ENCODE data around the gene PALM3.

PALM3 gene

DNA sequence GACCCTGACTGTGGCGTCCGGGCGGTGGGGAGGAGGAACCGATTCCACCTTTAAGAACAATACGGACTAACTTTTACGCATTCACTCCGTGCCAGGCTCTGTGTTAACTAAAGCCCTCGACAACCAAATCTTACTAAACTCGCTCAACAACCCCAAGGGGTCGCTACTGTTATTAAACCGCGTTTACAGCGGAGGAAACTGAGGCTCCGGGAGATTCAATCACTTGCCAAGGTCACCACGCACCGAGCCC lies 27.5 kb upstream of the PALM3 start:
- no peak for DNase-seq (ENCODE audit: low read depth)

DNA sequence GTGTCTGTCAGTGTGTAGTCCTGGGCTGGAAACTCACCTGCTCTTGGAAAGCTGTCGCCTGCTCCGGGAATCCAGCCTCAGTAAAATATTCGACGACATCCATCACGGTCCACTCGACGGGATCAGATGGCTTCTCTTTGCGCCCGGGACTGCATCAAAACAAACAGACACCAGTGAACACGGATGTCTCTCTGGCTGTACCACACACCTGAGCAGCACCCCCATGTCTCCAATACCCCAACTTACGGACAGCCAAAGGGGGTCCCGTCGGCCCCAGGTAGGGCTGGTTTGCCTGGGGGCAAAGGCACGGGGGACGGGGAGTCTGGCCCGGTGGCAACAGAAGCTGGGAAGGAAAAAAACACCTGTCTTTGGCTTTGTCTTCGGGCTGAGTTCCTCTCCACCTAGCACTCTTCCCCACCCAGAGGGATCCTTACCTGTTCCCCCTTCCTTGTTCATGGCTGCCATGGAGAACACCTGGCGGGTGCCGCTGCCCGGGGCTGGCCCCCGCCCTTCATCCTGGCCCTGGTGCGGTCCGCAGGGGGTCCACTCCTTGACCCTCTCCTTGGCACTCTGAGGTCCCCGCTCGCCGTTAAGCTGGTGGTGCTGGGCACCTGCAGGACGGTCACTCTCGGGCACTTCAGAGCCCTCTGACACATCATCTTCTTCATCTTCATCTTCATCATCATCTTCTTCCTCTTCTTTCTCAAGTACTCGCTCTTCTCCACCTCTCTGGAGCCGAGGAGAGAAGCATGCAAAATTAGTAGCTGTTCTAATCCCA lies 26.9 kb upstream of the PALM3 start:
- no peak for DNase-seq (ENCODE audit: low read depth)

DNA sequence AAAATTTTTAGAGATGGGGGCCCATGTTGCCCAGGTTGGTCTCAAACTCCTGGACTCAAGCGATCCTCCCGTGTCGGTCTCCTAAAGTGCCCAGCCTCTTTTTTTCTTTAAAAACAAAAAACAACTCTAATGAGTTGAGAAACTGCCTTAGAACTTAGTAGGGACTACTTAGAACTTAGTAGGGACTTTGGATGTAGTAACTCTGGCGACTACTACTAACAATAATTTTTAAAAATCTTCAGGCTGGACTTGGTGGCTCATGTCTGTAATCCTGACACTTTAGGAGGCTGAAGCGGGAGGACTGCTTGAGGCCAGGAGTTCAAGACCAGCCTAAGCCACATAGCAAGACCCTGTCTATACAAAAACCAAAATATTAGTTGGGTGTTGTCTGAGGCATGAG lies 24.2 kb upstream of the PALM3 start:
- no peak for DNase-seq (ENCODE audit: low read depth)

DNA sequence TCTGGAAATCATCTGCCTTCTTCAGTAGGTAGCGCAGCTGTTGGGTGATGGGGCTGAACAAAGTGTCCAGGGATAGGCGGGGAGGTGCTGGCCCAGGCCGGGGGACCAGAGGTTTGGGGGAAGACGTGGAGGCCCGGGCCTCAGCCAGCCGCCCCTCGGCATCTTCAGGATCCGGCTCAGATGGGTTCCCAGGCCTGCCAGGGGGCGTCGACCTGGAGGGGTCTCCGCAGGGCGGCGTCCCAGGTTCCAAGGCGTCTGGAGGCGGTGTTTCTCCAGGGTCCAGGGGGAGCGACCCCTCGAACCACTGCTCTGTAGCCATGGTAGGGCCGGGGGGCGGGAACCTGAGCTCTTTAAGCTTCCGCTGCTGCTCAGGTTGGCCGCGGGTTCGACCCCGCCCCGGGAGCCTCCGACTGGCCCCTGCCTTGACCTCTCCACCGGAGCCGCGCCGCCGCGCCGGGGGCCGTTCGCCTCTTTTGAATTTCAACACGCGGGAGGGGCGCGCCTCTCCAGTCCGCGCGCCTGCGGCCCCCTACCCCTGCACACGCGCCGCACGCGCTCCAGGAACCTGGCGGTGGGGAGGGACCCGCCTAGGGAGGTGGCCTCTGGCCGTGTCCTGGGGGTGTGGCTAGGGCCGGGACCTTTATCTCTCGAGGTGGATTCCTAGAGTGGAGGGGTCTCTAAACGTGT lies 23.6 kb upstream of the PALM3 start, which contains the start of gene C19orf67:
Gene C19orf67 (minus strand): TSS at position 475 of the 687 bp plus-strand sequence. CDS start 156 bp downstream, at position 319.
- no peak for DNase-seq (ENCODE audit: low read depth)

DNA sequence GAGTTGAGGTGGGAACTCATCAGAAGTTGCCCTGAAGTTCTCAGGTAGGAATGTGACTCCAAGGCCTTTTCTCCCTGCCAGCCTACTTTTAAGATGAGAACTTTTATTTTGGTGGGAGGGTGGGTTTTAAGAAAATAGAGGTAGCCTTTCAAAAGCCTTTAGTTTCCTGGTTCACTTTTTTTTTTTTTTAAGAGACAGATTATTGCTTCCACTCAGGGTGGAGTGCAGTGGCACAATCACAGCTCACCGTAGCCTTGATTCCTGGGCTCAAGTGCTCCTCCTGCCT lies 20.7 kb upstream of the PALM3 start:
- DNase-seq (ENCODE audit: low read depth), result no peak

DNA sequence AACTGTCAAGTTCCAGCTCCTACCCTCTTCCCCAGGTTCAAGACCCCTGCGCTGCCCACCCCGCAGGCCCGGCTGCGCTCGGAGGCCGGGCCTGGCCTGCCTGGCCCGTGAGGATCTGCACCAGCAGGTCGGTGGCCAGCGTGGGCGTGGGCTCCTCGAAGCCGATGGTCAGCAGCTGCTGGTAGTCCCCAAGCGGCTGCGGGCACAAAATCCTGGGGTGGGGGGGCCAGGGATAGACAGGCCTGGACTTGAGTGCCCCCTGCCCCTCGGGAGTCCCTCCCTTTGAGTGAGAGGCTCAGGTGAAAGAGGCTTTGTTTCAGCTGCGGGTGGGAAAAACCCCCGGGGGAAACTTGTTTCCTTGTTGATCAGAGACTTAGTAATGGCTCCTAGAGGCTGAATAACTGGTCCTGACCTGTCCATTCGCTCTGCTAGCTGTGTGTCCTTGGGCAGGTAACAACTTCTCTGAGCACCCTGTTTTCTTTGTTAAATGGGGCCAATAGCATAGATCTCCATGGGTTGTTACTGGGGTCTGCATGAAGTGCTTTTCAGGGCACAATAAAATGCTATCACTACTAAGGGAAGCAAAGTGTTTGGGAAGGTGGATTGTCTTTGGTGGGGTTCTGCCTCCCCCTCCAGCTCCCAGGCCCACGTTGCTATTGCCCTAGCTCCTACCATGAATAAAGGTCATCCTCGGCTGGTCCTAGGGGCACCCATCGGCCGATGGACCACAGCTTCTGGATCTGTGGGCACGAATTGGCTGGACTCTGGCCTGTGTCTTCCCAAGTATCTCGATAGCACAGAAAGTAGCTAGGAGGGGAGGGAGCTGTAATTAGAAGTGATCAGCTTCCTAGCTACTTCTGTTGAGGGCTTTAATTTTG lies 20.2 kb upstream of the PALM3 start:
- no peak for DNase-seq (ENCODE audit: low read depth)

DNA sequence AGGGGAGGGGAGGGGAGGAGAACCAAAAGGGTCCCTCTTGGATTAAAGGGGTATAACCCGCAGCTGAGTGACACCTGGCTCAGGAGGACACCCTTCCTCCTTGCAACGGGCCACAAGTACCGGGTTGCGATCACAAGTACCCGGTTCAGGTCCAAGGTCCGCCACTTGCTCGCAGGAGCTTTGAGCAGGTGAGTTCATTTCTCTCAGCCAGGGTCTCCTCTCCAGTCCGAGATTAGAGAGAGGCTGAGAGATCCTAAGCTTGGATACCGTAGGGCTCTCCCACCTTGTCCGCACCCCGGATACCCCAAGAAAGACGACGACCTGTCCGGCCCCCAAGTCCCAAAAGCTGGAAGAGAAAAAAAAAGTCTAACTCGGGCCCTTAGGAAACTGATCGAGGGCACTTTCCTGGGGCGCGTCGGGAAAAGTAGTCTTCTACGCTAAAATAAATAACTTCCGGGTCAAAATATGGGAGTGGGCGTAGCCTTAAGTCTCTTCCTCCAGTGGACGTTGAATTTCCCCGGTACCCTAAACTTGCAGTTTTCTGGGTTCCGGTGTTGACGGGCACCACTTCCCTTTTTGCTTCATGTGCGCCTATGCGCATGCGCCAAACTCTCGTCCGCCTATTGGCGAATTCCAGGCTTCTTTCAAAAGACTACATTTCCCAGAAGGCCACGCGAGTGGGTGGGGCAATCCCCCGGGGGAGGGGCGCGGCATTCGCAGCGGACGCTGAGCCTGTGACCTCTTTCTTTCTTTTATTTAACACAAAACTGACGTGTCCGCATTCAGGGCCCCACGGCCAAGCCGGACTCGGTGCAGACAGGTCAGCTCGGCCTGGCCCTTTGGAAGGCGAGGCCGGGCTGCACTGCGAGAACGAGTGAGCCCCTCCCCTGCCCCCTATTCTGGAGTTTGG lies 19.3 kb upstream of the PALM3 start:
- DNase-seq (ENCODE audit: low read depth), result peak; percentile 98

DNA sequence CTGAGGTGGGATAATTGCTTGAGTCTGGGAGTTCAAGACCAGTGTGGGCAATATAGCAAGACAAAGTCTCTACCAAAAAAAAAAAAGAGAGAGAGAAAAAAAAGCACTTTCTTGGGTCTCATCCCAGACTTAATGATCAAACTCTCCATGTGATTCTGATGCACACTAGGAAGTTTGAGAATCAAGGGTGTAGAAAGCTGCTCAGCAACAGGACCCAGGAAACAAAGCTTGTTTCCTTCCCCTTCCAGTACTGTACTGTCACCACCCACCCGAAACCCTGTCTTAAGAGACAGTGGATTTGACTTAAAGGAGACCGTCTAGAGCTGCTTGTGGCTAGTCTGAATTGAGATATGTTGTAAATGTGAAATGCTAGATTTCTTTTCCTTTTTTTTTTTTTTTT lies 16.5 kb upstream of the PALM3 start:
- DNase-seq (ENCODE audit: low read depth), result no peak

DNA sequence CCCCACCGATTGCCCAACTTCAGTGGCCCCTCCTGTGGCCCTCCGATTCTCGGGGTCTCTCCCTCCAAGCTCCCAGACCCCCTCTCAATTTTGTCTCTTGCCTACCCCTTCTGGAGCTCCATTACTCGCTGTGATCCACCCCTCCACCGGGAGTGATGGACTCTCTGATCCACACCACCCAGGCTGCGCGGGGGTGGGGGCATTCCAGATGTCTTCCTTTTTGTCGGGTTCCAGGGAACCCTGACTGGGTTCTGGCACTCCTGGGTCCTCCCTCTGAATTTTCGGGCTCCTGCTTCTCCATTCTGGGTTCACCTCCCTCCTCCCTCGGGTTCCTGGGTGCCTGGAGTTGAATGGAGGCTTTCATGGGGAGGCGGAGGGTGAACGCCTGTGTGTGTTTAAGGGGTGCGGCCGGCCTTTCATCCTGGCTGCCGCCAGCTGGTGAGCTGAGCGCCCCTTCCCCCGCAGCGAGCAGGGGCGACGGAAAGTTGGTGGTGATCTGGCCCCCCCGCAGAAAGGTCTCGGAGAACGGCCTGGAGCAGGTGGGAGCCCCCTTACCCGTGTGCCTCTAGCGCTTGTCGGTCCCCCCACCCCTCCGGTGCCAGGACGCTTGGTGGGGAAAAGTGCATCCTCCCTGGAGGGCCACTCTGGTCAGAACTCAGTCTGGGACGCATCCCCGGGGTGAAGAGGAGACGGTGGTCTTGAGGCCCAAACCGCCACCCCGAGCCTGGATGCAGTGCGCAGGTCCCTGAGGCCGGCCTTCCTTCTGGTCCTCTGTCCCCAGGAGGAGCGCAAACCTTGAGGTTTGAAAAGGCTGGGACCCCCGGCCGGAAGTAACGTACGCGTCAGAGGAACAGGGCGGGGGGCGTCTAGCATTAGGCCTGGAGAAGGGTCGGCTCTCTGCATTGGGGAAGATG lies 12.3 kb upstream of the PALM3 start:
- DNase-seq (ENCODE audit: low read depth), result no peak

DNA sequence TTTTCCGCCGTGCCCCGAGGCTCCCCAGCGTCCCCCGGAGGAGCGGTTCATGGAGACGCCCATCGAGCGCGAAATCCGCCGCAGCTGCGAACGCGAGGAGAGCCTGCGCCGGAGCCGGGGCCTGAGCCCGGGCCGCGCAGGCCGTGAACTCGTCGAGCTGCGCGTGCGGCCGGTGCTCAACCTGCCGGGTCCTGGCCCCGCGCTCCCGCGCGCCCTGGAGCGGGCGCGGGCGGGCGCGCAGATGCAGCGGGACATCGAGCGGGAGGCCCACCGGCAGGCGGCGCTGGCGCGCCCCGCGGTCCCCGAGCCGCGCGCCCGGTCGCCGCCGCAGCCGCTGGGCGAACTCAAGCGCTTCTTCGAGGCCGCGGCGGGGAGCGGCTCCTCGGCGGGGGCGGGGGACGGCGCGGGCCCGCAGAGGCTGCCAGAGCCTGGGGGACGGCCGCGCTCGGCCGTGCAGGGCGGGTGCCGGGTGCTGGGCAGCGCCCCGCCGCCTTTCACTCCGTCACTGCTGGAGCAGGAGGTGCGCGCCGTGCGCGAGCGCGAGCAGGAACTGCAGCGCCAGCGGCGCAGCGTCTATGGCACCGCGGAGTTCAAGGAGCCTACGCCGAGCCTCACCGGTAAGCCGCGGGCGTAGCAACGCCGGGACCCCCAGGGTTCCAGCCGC lies 11.5 kb upstream of the PALM3 start:
- no peak for DNase-seq (ENCODE audit: low read depth)

DNA sequence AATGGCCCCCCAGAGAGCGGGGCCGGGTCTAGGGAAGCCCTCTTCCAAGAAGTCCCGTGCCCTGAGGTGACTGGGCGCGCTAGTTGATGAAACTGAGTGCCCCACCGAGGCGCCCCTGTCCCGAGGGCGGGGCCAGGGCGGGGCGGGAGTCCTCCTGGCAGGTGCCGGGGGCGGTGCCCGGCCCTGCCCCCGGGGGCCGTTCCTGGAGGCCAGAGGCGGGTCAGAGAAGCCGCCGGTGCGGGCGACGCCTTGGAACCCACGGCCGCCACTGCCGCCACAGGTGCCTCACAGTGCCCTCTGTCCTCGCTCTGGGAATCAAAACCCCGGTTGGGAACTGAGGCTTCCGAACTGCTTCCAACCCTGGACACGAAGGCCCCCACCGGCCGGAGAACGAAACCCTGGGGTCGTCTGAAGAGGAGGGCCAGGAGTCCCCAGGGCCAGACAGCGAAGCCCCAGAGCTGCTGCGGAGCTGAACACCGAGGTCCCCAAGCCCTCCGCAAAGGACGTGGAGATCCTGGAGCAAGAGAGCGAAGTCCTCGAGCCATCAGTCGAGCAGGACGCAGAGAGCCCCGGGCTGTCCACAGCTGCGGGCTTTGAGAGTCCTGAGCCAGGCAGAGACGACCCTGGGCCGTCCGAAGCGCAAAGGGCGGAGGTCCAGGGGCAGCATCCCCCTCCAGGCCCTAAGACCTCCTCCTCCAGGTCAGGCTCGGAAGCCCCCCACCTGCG lies 10.8 kb upstream of the PALM3 start, which contains the start of gene MISP3:
Gene MISP3 (plus strand): TSS at position 252 of the 726 bp plus-strand sequence. CDS start 524 bp downstream, outside the sequence.
- DNase-seq (ENCODE audit: low read depth), result no peak

DNA sequence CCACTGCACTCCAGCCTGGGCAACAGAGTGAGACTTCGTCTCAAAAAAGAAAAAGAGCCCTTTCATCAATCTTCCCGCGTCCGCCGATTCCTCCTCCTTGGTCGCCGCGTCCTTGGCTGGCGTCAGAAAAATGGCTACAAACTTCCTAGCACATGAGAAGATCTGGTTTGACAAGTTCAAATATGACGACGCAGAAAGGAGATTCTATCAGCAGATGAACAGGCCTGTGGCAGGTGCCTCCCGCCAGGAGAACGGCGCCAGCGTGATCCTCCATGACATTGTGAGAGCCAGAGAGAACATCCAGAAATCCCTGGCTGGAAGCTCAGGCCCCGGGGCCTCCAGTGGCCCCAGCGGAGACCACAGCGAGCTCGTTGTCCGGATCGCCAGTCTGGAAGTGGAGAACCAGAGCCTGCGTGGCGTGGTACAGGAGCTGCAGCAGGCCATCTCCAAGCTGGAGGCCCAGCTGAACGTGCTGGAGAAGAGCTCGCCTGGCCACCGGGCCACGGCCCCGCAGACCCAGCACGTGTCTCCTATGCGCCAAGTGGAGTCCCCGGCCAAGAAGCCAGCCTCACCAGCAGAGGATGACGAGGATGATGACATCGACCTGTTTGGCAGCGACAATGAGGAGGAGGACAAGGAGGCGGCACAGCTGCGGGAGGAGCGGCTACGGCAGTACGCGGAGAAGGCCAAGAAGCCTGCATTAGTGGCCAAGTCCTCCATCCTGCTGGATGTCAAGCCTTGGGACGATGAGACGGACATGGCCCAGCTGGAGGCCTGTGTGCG lies 8.6 kb upstream of the PALM3 start:
- no peak for DNase-seq (ENCODE audit: low read depth)

DNA sequence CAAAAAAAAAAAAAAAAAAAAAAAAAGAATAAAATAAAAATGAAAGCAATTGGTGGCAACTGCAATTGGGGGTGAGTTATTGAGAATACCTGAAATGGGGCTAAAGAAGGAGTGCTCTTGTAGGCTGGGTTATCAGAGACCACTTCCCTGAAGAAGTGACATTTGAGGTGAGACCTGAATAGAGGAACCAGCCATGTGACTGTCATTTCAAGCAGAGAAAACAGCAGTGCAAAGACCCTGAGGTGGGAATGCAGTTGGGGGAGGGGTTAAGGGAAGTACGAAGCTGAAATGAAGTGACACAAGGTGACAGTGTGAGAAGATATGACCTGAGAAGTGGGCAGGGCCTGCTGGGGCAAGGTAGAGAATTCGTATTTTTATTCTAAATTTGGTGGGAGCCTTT lies 4.3 kb upstream of the PALM3 start:
- no peak for DNase-seq (ENCODE audit: low read depth)

DNA sequence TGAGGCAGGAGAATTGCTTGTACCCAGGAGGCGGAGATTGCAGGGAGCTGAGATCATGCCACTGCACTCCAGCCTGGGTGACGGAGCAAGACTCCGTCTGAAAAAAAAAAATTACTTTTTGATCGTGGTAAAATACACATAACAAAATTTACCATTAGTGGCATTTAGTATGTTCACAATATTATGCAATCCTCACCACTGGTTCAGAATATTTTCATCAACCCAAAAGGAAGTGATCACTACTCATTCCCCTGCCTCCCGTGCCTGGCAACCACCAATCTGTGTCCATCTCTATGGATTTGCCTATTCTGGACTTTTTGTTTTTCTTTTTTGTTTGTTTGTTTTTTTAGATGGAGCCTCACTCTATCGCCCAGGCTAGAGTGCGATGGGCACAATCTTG lies 1.2 kb upstream of the PALM3 start:
- no peak for DNase-seq (ENCODE audit: low read depth)

DNA sequence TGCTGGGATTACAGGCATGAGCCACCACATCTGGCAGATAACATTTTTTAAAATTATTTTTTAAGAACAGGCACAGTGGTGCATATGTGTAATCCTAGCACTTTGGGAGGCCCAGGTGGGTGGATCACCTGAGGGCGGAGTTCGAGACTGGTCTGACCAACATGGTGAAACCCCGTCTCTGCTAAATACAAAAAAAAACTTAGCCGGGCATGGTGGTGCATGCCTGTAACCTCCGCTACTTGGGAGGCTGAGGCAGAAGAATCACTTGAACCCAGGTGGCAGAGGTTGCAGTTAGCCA lies 631 bp upstream of the PALM3 start:
- DNase-seq (ENCODE audit: low read depth), result no peak

DNA sequence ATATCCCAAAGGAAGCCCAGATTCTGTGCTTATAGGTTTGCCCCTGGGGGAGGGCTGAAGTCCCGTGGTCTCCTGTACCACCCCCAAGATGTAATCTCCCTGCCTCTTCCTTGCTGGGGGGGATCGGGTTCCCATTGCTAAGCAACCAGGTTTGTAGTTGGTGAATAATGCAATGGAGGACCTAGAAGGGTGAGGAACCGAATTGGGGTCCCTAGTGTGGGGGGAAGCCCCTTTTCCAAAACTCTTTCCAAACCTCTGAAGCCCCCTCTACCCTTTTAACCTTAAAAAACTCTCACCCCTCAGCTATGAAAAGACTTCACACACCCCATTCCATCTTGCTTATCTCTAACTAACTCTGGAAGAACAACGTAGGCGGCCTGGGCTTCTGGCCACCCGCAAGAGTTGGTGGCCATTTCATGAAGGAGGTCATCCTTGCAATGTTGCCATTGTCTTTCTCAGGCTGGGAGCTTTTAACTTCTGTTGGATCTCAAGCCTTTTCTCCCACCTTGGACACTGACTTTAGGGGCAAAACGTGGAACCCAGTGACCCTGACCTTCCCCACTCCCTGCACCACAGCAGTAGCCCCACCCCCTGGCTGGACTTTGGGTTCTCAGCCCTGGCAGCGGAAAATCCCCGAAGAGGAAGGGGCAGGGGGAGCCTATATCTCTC lies 661 bp downstream of the PALM3 start:
- no peak for DNase-seq (ENCODE audit: low read depth)

DNA sequence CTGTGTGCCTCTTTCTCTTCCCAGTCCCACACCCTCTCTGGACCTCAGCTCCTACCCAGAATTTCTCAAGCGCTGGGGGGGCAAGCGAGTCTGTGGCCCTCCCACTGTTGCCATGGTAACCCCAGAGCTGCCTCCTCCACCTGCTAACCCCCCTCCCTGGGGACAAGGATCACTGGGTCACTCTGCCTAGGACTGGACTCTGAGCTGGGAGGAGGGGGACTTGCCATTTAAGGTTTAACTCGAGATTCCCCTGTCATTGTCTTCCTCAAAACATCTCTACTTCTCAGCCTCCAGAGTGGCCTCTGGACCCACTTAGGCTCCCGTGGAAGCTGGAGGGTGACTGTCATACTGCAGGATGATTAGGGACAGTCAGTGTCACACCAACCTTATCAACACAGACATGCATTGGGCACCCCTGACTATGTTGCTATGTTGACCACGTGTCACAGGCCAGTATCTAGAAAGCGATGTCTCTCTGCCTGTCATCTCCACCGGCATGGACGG lies 2.2 kb downstream of the PALM3 start:
- DNase-seq (ENCODE audit: low read depth), result no peak

DNA sequence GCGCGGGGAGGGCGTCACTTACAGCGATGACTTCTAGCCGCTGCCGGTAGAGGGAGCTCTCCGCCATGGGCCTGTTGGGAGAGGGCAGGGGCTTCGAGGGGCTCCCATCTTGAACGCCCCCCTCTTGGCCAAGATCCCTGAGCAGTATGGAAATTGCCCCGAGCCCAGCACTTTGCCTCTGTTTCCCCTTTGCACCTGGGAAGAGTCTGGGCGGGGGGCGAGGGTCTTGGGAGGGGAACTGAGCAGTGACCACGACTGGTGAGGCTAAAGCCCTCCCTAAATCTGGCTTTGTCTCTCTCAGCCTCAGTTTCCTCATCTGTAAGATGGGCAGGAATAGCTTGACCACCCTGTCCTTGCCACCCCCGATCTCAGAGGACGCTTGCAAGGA lies 2.8 kb downstream of the PALM3 start:
- DNase-seq (ENCODE audit: low read depth), result no peak

All from non-pigmented ciliary epithelial cell (primary cell).